GM21423 (cell line): ENCODE results near the gene BCAS1.

Source experiments
- ATAC-seq: cut with Tn5 transposase; IDR thresholded peaks from one replicate; pipeline ENCODE4 v1.9.1; 2021; ENCODE audit warnings: mild to moderate bottlenecking, moderate library complexity; ENCODE audit not compliant: unreplicated experiment

BCAS1 gene

DNA sequence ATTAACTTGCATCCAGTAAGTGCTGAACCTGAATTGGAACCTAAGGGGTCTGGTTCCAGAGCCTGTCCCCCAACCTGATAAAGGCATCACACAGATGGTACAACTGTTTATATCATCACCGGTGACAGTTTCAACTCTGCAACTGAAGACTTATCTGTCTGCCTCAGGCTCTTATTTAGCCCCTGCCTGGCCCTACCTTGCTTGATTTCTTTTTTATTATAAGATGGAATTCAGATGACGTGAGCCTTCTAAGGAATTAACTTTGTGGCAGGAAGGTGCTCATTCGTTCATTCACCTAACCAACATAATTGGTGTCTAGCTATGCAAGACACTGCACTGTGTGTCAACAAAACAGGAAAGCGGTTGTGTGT is 175.0 kb downstream of the BCAS1 start:
- ATAC-seq: no peak

GRCh38 chr20:53894707-53895384 is 175.5 kb downstream of the BCAS1 start:
- no peak for ATAC-seq
